Measurements from ENCODE around the gene SYNGR3.

Gene SYNGR3

GRCh38 chr16:1976951-1977874, 12.6 kb upstream of the SYNGR3 start:
- DNase-seq, result no peak

- no peak for DNase-seq
Observed at GRCh38 chr16:1977875-1978268, 11.9 kb upstream of the SYNGR3 start.

DNA sequence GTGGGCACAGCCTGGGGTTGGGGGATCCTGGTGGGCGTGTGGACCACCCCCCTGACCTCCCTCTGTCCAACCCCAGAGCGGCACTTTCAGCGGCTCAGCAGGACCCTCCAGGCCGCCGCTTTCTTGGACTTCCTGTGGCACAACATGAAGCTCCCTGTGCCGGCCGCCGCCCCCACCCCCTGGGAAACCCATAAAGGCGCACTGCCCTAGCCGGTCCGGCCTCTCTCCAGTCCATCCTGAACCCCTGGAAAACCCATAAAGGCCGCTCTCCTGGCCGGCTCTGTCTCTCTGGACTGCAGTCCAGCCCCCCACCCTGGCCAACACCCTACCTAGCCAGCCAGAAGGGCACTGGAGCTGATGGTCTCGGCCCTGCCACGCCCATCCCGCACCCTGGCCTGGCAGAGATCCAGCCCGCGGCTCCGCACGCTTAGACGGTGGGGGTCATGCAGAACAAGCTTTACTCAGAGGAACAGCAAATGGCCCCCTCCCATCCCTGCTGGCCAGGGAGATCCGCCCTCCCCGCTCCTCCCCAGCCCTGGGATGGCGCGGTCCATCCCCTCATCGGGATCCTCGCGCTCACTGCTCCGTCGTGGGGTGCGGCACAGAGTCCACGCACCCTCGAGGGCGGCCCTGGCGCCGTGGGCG, 11.2 kb upstream of the SYNGR3 start:
- no peak for DNase-seq

- DNase-seq, result no peak
Observed at GRCh38 chr16:1979271-1980029, 10.3 kb upstream of the SYNGR3 start.

DNA sequence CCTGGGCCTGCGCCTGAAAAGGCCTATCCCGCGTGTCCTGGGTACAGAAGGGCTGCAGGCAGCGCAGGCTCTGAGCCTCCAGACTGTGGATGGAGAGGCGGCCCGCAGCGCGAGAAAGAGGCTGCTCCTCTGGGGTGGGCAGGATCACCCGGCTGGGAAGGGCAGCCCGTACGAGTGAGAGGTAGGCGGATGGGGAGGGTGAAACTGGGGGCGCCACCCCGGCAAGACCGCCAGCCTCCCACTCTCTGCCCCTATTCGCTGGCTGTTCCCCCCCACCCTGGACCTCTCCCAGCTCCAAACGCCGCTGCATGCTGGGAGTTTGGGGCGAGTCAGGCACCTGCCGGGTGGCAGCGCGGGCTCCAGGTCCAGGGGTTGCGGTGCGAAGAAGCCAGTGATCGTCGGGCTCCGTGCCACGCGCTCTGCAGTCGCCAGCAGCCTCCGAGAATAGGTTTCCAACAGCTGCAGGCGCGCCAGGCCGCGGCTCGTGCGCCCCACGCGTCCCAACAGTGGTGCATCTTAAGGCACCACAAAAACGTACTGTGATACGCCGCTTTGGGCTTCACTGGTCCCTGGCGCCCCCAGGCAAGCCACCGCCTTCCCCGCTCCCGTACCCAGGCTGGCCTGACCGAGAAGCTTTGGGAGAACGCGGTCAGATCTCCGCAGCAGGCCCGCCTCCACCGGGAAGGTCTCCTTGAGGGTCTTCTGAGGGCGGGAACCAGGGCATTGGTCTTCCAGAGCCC, 9.6 kb upstream of the SYNGR3 start:
- no peak for DNase-seq

- no peak for DNase-seq
Observed at GRCh38 chr16:1980770-1981087, 9.0 kb upstream of the SYNGR3 start.

DNA sequence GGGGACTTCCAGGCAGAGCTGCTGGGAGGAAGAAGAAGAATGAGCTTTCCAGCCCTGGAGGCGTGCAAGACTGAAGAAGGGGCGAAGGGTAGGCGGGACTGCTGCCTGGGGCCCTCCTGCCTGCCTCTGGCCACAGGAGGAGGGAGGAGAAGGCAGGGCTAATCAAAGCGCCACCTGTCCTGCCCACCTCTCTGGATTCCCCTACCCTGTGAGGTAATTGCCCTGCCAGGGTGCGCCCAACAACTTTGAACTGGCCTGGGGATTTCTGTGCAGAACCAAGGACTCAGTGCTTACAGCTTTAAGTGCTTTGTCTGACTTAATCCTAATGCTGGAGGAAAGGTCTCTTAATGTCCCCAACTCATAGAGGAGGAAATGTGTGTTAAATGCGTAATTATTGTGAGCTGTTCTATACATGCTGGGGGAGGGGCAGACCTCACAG, 8.4 kb upstream of the SYNGR3 start, which contains the start of gene NOXO1:
Gene NOXO1, minus strand, starts transcription at position 72 of the 439 bp plus-strand sequence. CDS start 290 bp downstream, outside the sequence.
- no peak for DNase-seq

DNA sequence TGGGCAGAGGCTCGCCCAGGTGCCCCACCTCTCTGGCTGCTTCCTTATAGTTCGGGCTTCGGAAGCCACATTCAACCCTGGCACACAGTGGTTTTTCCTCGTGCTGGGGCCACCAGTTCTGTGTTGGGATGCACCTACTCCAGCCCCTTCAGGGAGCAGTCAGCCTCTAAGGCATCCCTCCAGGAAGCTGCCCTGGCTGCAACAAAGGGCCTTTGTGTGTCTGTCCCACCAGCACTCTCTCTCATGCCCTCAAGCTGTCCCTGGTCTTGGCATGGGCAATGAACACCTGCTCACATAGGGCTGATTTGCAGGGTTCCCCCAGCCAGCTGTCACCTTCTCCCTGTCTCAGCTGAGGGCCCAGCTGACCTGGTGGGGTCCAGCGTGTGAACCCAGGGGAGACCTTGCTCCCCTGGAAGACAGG, 7.7 kb upstream of the SYNGR3 start:
- DNase-seq, result no peak

- no peak for DNase-seq
Observed at GRCh38 chr16:1982991-1983543, 6.7 kb upstream of the SYNGR3 start.

DNA sequence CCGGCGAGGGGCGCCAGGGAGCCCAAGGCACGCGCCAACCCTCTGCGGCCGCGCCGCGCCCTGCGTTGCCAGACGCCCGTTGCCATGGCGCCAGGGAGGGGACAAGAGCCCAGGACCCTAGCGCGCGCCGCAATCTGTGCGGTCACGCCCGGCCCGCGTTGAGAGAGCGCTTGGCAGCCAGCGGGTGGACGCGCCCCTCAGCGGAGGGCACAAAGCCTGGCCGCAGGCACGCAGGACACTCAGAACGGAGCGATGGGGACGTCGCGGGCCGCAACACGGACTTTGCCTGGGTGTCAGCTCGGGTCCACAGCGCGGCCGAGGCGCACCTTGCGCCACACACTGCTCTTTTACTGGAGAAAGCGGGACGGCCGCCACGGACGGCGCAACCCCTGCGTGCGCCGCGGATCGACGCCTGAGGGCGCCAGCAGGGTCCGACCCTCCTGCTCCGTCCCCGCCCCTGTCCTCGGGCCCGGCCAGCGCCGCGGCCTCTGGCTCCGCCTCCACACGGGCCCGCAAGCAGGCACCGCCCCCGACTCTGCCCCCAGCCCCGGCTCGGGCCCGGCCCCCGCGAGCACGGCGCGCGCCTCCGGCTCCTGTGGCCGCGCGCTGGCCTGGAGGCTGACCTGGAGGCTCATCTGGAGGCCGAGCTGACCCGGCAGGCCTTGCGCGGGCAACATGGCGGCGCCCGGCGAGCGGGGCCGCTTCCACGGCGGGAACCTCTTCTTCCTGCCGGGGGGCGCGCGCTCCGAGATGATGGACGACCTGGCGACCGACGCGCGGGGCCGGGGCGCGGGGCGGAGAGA, 6.0 kb upstream of the SYNGR3 start, which contains the start of gene GFER:
Gene GFER, plus strand, starts transcription at position 650 of the 803 bp plus-strand sequence. Its CDS starts 26 bp downstream, at position 676.
- no peak for DNase-seq

GRCh38 chr16:1984347-1985225, 5.2 kb upstream of the SYNGR3 start:
- DNase-seq, result no peak

GRCh38 chr16:1985466-1986150, 4.2 kb upstream of the SYNGR3 start:
- DNase-seq, result no peak

DNA sequence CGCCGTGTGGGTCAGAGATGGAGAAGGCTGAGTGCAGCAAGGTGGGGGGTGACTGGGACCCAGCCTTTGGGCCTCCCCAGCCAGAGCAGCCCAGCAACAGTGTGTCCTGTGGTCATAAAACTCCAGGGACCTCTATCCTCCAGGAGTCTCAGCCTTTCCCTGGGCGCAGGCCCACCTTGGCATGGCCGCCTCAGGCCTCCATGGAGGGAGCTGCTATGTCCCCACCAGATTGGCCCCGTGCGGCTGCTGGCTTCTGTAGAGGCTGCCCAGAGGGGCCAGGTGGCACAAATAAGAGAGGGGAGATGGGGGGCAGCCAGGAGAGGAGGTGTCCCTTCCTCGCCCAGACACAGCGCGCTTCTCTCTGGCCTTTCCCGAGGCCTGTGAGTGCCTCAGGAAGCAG, 2.6 kb upstream of the SYNGR3 start:
- no peak for DNase-seq

- DNase-seq, result no peak
Observed at GRCh38 chr16:1990101-1990350, 256 bp downstream of the SYNGR3 start.

- no peak for DNase-seq
Observed at GRCh38 chr16:1990351-1991134, 773 bp downstream of the SYNGR3 start.

DNA sequence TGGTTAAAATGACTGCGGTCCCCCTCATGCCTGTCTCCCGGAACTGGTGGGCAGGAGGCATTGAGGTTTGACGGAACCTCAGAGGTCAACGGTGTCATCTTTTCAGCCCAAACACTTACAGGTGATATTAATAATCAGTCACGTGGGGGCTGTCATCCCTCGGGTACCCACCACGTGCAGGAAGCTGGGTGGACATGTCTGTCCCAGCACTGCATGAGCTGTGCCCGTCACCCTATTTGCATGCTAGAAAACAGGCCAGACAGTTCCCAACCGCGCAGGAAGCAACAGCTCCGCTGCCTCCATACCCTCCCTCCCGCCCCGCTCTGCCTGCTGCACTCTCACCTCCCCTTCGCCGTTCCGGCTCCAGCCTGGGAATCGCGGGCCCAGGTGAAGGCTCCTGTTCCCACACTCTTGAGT, 1.4 kb downstream of the SYNGR3 start:
- DNase-seq, result no peak

GRCh38 chr16:1991588-1991947, 1.8 kb downstream of the SYNGR3 start:
- no peak for DNase-seq

- no peak for DNase-seq
Observed at GRCh38 chr16:1991948-1992703, 2.4 kb downstream of the SYNGR3 start.

All from NCI-H1436 treated with DMSO at 0.1 percent for 48 hours (cell line).